HepG2 (cell line): Measurements from ENCODE around the gene ARHGEF10L. TPM values are rescaled to one million over a fixed set of nuclear protein-coding genes. Genes with fewer than 3 reads are reported as not detected.

Experiments
- AHR ChIP-seq: IDR thresholded peaks from 2 replicates; pipeline ENCODE4 v1.6.1; 2018; ENCODE audit warnings: missing genetic modification reagents, missing compliant biosample characterization
- GTF3A ChIP-seq: sonication (generic); formaldehyde crosslinking; conservative IDR thresholded peaks from 2 replicates; pipeline ENCODE4 v1.4.0; 2020; ENCODE audit warnings: mild to moderate bottlenecking, missing genetic modification reagents
- MEF2D ChIP-seq: sonication (generic); formaldehyde crosslinking; IDR thresholded peaks from 2 replicates; pipeline ENCODE4 v1.5.1; 2020; ENCODE audit warnings: mild to moderate bottlenecking, missing genetic modification reagents
- NFYB ChIP-seq: sonication (generic); formaldehyde crosslinking; IDR thresholded peaks from 2 replicates; pipeline ENCODE4 v1.4.0; 2020; ENCODE audit warnings: missing genetic modification reagents
- NONO ChIP-seq, 2 experiments: fragments of 450-650 bp in 1 of 2; sonication (generic) in 1 of 2; formaldehyde crosslinking in 1 of 2; IDR thresholded peaks in 1 of 2; conservative IDR thresholded peaks in 1 of 2; 2 replicates each; pipeline versions ENCODE4 v1.6.1 to v1.8.0; 2017 to 2022; ENCODE audit warnings: mild to moderate bottlenecking in 1 of 2, missing genetic modification reagents in 1 of 2, moderate library complexity in 1 of 2
- PRPF4 ChIP-seq: fragments of 200-400 bp; formaldehyde crosslinking; IDR thresholded peaks from 2 replicates; pipeline ENCODE4 v1.6.1; 2016; ENCODE audit warnings: low read length, low read depth; ENCODE audit not compliant: poor library complexity, severe bottlenecking
- ZBTB42 ChIP-seq: sonication (generic); formaldehyde crosslinking; IDR thresholded peaks from 2 replicates; pipeline ENCODE4 v1.5.0; 2020; ENCODE audit warnings: mild to moderate bottlenecking, missing genetic modification reagents
- ZNF292 ChIP-seq: sonication (generic); formaldehyde crosslinking; IDR thresholded peaks from 2 replicates; pipeline ENCODE4 v1.8.1; 2022; ENCODE audit warnings: mild to moderate bottlenecking, low read depth, missing genetic modification reagents, borderline replicate concordance
- ZNF670 ChIP-seq: sonication (generic); formaldehyde crosslinking; IDR thresholded peaks from 2 replicates; pipeline ENCODE4 v1.8.0; 2022; ENCODE audit warnings: mild to moderate bottlenecking, missing genetic modification reagents, borderline replicate concordance
- ZNF83 ChIP-seq: sonication (generic); formaldehyde crosslinking; IDR thresholded peaks from 2 replicates; pipeline ENCODE4 v1.4.0; 2020; ENCODE audit warnings: missing genetic modification reagents, mild to moderate bottlenecking, borderline replicate concordance
- ZZZ3 ChIP-seq: sonication (generic); formaldehyde crosslinking; IDR thresholded peaks from 2 replicates; pipeline ENCODE4 v1.4.0; 2020; ENCODE audit warnings: missing genetic modification reagents, mild to moderate bottlenecking, borderline replicate concordance
- polyA plus RNA-seq, 8 experiments: library from polyadenylated mRNA; depleted of rRNA in 3 of 8; stranded (reverse) in 7 of 8; unstranded in 1 of 8; fragments of >200 nt; fragmentation: Illumina TruSeq in 4 of 8; extraction: Trizol in 4 of 8; gene quantifications; 2 replicates each; pipeline versions ENCODE4 v1.2.1 to v1.2.3, GENCODE V29; 2011 to 2016; ENCODE audit warnings: low read depth in 4 of 8, missing spikeins in 1 of 8, mixed read lengths in 1 of 8; ENCODE audit not compliant: insufficient read depth in 1 of 8
- total RNA-seq, 5 experiments: library from RNA; depleted of rRNA; stranded (reverse); fragments of >200 nt; fragmentation: Illumina TruSeq; extraction: Trizol; gene quantifications; 2 replicates each; pipeline ENCODE4 v1.2.3, GENCODE V29; 2016; ENCODE audit warnings: low read depth in 1 of 5
- TF ChIP-seq, protein P1 (sequence below): sonication (generic); formaldehyde crosslinking; IDR thresholded peaks from 2 replicates; pipeline ENCODE4 v1.5.0; 2020; ENCODE audit warnings: mild to moderate bottlenecking, missing genetic modification reagents, moderate library complexity
- TF ChIP-seq, protein P2 (sequence below): IDR thresholded peaks from 2 replicates; pipeline ENCODE4 v1.6.1; 2016; ENCODE audit warnings: low read depth, borderline replicate concordance
- TF ChIP-seq, protein P3 (sequence below): IDR thresholded peaks from 2 replicates; pipeline ENCODE4 v1.6.1; 2016
- TF ChIP-seq, protein P4 (sequence below): IDR thresholded peaks from 2 replicates; pipeline ENCODE4 v1.4.0; 2020; ENCODE audit warnings: mild to moderate bottlenecking, missing genetic modification reagents
- TF ChIP-seq, protein P5 (sequence below): sonication (generic); formaldehyde crosslinking; IDR thresholded peaks from 2 replicates; pipeline ENCODE4 v1.5.0; 2020; ENCODE audit warnings: mild to moderate bottlenecking, low read depth, missing genetic modification reagents, borderline replicate concordance
- TF ChIP-seq, protein P6 (sequence below): sonication (generic); formaldehyde crosslinking; IDR thresholded peaks from 2 replicates; pipeline ENCODE4 v1.5.1; 2020; ENCODE audit warnings: mild to moderate bottlenecking, missing genetic modification reagents, moderate library complexity
- TF ChIP-seq, protein P7 (sequence below): sonication (generic); formaldehyde crosslinking; IDR thresholded peaks from 2 replicates; pipeline ENCODE4 v1.4.0; 2020; ENCODE audit warnings: mild to moderate bottlenecking, missing genetic modification reagents

The ARHGEF10L gene
- total and polyA plus RNA-seq, 2 of the 13 experiments (the other 11 are each of a cell fraction or from before 2014, with no cell fraction given) = 46.5 to 78.3 TPM

DNA sequence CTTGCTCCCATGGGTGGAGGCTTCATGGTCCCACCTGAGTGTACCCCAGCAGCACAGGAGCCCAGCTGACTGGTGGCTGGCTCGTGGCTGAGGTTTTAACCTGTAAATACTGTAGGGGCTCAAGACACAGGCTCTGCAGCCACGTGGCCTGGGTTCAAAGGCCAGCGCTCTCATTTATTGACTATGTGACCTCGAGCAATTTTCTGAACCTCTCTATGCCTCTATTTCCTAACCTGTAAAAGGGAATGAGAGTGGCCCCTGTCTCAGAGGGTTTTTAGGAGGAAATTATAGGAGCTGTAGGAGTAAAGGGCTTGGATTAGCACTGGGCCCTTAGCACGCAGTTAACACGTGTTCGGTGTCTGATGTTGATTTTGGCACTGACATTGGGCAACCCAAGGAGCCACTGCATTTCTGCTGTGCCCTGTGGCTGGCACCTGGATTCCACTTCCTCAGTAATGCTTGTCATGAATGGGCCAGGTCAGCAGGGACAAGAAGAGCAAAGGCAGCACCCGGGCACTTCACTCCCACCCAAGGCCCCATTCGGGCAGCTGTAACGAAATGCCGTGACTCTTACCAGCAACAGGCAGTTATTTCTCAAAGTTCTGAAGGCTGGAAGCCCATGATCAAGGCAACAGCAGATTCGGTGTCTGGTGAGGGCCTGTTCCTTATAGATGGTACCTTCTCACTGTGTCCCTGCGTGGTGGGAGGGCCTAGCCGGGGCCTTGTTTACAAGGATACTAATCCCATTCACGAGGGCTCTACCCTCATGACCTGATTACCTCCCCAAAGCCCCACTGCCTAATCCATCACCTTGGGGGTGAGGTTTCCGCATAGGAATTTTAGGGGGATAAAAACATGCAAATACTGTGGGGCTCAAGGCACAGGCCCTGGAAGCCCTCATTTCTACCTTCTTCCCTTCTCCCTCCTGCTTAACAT lies 25.2 kb downstream of the ARHGEF10L start (continued):
- TF ChIP-seq, protein P1, sequence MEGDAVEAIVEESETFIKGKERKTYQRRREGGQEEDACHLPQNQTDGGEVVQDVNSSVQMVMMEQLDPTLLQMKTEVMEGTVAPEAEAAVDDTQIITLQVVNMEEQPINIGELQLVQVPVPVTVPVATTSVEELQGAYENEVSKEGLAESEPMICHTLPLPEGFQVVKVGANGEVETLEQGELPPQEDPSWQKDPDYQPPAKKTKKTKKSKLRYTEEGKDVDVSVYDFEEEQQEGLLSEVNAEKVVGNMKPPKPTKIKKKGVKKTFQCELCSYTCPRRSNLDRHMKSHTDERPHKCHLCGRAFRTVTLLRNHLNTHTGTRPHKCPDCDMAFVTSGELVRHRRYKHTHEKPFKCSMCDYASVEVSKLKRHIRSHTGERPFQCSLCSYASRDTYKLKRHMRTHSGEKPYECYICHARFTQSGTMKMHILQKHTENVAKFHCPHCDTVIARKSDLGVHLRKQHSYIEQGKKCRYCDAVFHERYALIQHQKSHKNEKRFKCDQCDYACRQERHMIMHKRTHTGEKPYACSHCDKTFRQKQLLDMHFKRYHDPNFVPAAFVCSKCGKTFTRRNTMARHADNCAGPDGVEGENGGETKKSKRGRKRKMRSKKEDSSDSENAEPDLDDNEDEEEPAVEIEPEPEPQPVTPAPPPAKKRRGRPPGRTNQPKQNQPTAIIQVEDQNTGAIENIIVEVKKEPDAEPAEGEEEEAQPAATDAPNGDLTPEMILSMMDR (CRISPR knock-in tag) = no peak
- TF ChIP-seq AHR (CRISPR knock-in tag) = no peak
- TF ChIP-seq, protein P2, sequence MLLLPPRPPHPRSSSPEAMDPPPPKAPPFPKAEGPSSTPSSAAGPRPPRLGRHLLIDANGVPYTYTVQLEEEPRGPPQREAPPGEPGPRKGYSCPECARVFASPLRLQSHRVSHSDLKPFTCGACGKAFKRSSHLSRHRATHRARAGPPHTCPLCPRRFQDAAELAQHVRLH = no peak
- TF ChIP-seq NFYB = no peak
- no peak for TF ChIP-seq ZNF83
- TF ChIP-seq, protein P3, sequence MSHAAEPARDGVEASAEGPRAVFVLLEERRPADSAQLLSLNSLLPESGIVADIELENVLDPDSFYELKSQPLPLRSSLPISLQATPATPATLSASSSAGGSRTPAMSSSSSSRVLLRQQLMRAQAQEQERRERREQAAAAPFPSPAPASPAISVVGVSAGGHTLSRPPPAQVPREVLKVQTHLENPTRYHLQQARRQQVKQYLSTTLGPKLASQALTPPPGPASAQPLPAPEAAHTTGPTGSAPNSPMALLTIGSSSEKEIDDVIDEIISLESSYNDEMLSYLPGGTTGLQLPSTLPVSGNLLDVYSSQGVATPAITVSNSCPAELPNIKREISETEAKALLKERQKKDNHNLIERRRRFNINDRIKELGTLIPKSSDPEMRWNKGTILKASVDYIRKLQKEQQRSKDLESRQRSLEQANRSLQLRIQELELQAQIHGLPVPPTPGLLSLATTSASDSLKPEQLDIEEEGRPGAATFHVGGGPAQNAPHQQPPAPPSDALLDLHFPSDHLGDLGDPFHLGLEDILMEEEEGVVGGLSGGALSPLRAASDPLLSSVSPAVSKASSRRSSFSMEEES = peak; percentile 81
- no peak for TF ChIP-seq ZNF670 (CRISPR knock-in tag)
- no peak for TF ChIP-seq ZNF292 (CRISPR knock-in tag)
- TF ChIP-seq, protein P4, sequence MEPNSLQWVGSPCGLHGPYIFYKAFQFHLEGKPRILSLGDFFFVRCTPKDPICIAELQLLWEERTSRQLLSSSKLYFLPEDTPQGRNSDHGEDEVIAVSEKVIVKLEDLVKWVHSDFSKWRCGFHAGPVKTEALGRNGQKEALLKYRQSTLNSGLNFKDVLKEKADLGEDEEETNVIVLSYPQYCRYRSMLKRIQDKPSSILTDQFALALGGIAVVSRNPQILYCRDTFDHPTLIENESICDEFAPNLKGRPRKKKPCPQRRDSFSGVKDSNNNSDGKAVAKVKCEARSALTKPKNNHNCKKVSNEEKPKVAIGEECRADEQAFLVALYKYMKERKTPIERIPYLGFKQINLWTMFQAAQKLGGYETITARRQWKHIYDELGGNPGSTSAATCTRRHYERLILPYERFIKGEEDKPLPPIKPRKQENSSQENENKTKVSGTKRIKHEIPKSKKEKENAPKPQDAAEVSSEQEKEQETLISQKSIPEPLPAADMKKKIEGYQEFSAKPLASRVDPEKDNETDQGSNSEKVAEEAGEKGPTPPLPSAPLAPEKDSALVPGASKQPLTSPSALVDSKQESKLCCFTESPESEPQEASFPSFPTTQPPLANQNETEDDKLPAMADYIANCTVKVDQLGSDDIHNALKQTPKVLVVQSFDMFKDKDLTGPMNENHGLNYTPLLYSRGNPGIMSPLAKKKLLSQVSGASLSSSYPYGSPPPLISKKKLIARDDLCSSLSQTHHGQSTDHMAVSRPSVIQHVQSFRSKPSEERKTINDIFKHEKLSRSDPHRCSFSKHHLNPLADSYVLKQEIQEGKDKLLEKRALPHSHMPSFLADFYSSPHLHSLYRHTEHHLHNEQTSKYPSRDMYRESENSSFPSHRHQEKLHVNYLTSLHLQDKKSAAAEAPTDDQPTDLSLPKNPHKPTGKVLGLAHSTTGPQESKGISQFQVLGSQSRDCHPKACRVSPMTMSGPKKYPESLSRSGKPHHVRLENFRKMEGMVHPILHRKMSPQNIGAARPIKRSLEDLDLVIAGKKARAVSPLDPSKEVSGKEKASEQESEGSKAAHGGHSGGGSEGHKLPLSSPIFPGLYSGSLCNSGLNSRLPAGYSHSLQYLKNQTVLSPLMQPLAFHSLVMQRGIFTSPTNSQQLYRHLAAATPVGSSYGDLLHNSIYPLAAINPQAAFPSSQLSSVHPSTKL (CRISPR knock-in tag) = no peak; the same call in 1 of the 2 replicates
- TF ChIP-seq, protein P5, sequence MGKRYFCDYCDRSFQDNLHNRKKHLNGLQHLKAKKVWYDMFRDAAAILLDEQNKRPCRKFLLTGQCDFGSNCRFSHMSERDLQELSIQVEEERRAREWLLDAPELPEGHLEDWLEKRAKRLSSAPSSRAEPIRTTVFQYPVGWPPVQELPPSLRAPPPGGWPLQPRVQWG = no peak
- TF ChIP-seq NONO (IDR thresholded peaks at IDR 0.05) = no peak
- TF ChIP-seq NONO (CRISPR knock-in tag; conservative IDR thresholded peaks at IDR 0.05) = 0 out of 2 replicates have a peak, but pooled peaks have one; percentile 22
- no peak for TF ChIP-seq GTF3A
- peak; percentile 29; the same call in 1 of the 2 replicates for TF ChIP-seq MEF2D (CRISPR knock-in tag)
- TF ChIP-seq, protein P6, sequence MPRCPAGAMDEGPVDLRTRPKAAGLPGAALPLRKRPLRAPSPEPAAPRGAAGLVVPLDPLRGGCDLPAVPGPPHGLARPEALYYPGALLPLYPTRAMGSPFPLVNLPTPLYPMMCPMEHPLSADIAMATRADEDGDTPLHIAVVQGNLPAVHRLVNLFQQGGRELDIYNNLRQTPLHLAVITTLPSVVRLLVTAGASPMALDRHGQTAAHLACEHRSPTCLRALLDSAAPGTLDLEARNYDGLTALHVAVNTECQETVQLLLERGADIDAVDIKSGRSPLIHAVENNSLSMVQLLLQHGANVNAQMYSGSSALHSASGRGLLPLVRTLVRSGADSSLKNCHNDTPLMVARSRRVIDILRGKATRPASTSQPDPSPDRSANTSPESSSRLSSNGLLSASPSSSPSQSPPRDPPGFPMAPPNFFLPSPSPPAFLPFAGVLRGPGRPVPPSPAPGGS (CRISPR knock-in tag) = no peak; the same call in 1 of the 2 replicates
- TF ChIP-seq, protein P7, sequence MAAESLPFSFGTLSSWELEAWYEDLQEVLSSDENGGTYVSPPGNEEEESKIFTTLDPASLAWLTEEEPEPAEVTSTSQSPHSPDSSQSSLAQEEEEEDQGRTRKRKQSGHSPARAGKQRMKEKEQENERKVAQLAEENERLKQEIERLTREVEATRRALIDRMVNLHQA (CRISPR knock-in tag) = no peak
- no peak for TF ChIP-seq ZZZ3 (CRISPR knock-in tag)
- no peak for TF ChIP-seq ZBTB42
- TF ChIP-seq PRPF4 = no peak
